ENCODE data around the gene CLIC5.
A peak's percentile ranks its signal among the peaks of the same experiment; 100 is the strongest.

CLIC5 gene

GRCh38 chr6:45881705-45882467 is 133.8 kb downstream of the CLIC5 start:
- no peak for DNase-seq

GRCh38 chr6:45880676-45881075 is 135.0 kb downstream of the CLIC5 start:
- DNase-seq = no peak

- no peak for DNase-seq
Measured at GRCh38 chr6:45880159-45880558, 135.5 kb downstream of the CLIC5 start.

GRCh38 chr6:45877970-45878590 is 137.6 kb downstream of the CLIC5 start:
- DNase-seq = no peak

- DNase-seq = no peak
Measured at GRCh38 chr6:45872827-45873365, 142.8 kb downstream of the CLIC5 start.

GRCh38 chr6:45870531-45870930 is 145.1 kb downstream of the CLIC5 start:
- DNase-seq = no peak

- no peak for DNase-seq
Measured at GRCh38 chr6:45864651-45865050, 151.0 kb downstream of the CLIC5 start.

- DNase-seq = no peak
Measured at GRCh38 chr6:45858691-45859090, 157.0 kb downstream of the CLIC5 start.

- no peak for DNase-seq
Measured at GRCh38 chr6:45857827-45858226, 157.8 kb downstream of the CLIC5 start.

- DNase-seq = no peak
Measured at GRCh38 chr6:45855642-45856394, 159.8 kb downstream of the CLIC5 start.

GRCh38 chr6:45854149-45854742 is 161.4 kb downstream of the CLIC5 start:
- no peak for DNase-seq

GRCh38 chr6:45851034-45851400 is 164.6 kb downstream of the CLIC5 start:
- DNase-seq = no peak

GRCh38 chr6:45850378-45851033 is 165.2 kb downstream of the CLIC5 start:
- no peak for DNase-seq

- no peak for DNase-seq
Measured at GRCh38 chr6:45845567-45845966, 170.1 kb downstream of the CLIC5 start.

GRCh38 chr6:45844986-45845385 is 170.7 kb downstream of the CLIC5 start:
- DNase-seq = no peak

GRCh38 chr6:45843848-45844521 is 171.7 kb downstream of the CLIC5 start:
- peak; percentile 77 for DNase-seq

GRCh38 chr6:45841062-45841461 is 174.6 kb downstream of the CLIC5 start:
- DNase-seq = no peak

- no peak for DNase-seq
Measured at GRCh38 chr6:45838996-45839395, 176.7 kb downstream of the CLIC5 start.

GRCh38 chr6:45838451-45838850 is 177.2 kb downstream of the CLIC5 start:
- DNase-seq = no peak

GRCh38 chr6:45837541-45838200 is 178.0 kb downstream of the CLIC5 start:
- DNase-seq = no peak

GRCh38 chr6:45836984-45837383 is 178.7 kb downstream of the CLIC5 start:
- no peak for DNase-seq

- no peak for DNase-seq
Measured at GRCh38 chr6:45836438-45836824, 179.2 kb downstream of the CLIC5 start.

All from hematopoietic multipotent progenitor cell treated with erythropoietin and hydrocortisone succinate and interleukin-3 and kit ligand, for 8 days (in vitro differentiated cells).